M059J (cell line): ENCODE data around the gene SRP19. TPM values are rescaled to one million over a fixed set of nuclear protein-coding genes. Genes with fewer than 3 reads are reported as not detected.
"Not testable (repeated sequence)": the region's sequence is repeated elsewhere in the genome, so short reads cannot be mapped to it uniquely, and the experiment has no call there.

ENCODE experiments used
- DNase-seq: peaks from one replicate; pipeline ENCODE4 v3.0.0-alpha.2; 2012; ENCODE audit warnings: low read depth
- total RNA-seq: library from RNA; depleted of rRNA; stranded (reverse); fragments of >200 nt; shearing (Covaris generic); gene quantifications from 2 replicates; pipeline ENCODE4 v1.2.3, GENCODE V29; 2014

The SRP19 gene
- total RNA-seq, 1 experiment from 2014 or later, result 166 TPM

DNA sequence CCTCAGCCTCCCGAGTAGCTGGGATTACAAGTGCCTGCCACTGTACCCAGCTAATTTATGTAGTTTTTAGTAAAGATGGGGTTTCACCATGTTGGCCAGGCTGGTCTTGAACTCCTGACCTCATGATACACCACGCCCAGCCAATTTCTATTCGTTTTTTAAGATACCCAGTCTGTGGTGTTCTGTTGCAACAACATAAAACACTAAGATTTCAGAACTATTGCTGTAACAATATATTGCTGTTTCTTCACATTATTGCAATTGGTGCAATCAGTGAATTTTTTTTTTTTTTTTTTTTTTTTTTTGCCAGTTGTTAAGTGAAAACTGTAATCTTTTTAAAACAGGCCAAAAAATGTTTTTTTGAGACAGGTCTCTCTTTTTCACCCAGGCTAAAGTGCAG lies 9.9 kb downstream of the SRP19 start:
- no peak for DNase-seq

DNA sequence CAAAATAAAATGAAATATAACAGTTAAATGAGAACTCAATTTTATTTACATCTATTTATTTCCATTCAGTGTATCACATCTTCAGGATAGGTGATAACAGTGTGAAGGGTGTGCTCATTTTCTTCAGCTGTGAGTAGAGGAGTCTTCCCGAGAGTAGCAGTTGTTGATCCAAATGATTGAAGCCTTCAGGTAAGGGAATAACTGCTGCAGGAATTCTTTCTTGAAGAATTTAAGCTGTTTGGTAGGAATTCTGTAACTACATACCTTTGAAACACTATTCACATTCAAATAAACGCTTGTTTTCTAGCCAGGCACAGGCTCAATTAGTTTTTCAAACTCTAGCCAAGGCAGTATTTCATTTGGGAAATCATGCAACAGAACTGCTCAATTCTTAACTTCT lies 15.3 kb downstream of the SRP19 start:
- DNase-seq, result no peak

DNA sequence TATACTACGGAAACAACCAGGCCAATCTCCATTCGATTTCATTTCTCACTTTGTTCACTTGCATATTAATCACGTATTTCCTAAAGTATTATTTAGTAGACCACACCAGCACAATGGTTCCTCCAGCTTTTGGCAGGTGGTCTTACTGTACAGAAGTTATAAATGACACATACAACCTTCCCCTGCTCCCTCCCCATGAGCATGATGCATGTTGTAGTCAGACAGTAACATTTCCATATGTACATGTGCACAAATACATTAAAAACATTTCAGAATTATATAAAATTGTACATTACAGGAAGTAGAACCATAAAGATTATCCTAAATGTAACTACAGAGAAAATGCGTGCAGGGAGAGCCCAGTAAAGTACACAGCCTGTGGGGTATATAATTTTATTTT lies 17.0 kb downstream of the SRP19 start:
- no peak for DNase-seq

DNA sequence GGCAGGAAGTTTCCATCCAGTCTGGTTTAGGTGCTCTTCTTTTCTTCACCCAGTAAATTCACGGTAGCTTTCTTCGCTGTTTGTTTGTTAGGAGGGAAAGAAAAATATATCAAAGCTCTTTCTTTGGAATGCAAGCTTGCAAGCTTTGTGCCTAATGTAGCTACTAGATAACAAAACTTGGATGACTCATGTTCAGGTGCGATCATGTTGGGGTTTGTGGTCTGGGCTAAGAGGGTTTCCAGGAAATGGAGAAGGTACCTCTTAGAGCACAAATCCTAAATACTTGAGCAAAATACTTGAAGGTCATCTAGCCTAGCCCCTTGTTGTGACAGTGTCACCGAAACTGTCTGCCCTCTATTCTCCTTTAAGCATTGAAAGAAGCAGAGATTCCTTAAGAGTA lies 17.7 kb downstream of the SRP19 start:
- DNase-seq, result peak; percentile 61

DNA sequence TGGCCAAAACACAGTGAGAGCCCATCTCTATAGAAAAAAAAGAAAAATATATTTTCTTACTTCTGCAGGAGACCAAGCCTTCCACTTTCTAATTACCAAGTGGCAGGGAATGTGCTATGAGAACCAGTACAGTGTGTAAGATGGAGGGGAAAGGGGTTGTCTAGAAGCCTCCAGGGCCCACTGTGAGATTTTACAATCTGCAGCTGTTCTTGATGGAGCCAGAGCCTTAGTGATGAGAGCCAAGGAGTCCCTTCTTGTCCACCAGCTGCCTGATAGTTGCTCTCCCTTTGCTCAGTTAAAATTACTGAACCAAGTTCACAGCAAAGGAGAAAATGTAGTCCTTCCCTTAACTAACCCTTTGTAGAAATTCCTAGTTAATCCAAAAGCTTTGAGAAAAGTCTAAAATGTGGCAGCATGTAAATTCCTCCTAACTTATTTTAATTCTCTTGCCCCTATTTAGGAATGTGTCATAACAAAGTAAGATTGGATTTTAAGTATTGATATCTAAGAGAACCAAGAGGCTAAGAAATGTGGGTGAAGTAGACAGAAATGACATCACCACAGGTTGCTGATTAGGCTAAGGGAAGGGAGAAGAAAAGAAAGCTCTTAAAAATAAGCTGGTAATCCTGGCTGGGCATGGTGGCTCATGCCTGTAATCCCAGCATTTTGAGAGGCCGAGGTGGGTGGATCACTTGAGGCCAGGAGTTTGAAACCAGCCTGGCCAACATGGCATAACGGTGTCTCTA lies 19.3 kb downstream of the SRP19 start:
- DNase-seq, result no peak

DNA sequence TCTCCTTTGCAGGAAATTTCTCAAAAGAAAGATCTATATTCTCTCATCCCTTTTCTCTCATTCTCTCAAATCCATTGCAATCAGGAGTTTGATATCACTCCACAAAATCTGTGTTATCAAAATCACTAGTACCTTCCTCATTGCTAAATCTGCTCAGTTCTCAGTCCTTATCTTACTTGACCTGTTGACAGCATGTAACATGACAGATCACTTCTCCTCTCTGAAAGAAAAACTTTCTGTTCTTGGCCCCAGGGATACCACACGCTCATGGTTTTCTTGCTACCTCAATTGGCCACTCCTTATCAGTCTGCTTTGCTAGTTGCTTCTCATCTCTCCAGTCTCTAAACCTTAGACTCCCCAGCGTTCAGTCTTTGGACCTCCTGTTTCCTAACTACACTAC lies 22.1 kb downstream of the SRP19 start:
- DNase-seq, result no peak

DNA sequence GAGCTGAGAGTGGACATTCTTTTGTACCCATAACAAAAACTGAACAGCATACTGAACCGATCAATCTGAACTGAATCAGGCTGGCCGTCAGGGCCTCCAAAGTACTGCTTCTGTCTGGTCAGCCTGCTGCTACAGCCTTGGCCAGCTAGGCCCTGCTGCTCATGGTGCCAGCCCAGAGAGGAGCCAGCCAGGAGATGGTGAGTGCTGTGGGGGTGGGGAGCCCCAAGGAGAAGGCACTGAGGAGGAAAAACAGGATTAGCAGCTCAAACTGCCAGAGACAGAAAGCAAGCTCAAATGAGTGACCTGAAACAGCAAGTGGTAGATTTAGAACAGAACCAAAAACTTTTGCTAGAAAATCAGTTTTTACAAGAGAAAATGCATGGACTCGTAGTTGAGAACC lies 23.9 kb downstream of the SRP19 start:
- DNase-seq, result no peak

DNA sequence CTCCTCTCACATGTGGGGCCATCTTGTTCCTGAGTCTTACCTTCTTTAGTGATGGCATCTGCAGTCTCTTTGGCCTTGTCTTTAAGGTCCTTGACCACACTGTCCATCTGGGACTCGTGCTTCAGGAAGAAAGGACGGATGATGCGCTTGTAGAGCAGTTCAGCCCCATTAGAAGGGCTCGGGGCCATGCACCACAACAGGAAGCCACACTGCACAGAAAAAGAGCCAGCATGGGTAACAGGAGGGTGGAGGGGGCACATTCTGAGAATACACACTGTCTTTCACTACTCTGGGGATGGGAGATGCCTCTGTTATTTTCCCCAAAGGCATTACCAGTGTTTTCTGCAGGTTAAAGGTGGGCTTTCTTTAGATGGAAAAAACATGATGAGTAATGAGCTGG lies 25.9 kb downstream of the SRP19 start:
- no peak for DNase-seq

DNA sequence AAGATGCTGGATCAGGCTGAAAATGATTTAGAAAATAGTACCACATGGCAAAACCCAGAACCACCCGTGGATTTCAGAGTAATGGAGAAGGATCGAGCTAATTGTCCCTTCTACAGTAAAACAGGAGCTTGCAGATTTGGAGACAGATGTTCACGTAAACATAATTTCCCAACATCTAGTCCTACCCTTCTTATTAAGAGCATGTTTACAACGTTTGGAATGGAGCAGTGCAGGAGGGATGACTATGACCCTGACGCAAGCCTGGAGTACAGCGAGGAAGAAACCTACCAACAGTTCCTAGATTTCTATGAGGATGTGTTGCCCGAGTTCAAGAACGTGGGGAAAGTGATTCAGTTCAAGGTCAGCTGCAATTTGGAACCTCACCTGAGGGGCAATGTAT lies 31.0 kb downstream of the SRP19 start:
- DNase-seq, result not testable (repeated sequence)

DNA sequence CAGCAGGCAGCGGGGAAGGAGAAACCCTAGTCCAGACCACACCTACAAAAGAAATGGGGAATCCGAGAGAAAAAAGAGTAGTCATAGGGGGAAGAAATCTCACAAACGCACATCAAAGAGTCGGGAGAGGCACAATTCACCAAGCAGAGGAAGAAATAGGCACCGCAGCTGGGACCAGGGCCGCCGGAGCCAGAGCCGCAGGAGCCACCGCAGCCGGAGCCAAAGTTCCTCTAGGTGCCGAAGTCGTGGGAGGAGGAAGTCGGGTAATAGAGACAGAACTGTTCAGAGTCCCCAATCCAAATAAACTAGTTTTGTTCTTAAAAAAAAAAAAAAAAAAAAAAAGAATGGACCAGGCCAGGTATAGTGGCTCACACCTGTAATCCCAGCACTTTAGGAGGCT lies 31.7 kb downstream of the SRP19 start:
- no peak for DNase-seq

DNA sequence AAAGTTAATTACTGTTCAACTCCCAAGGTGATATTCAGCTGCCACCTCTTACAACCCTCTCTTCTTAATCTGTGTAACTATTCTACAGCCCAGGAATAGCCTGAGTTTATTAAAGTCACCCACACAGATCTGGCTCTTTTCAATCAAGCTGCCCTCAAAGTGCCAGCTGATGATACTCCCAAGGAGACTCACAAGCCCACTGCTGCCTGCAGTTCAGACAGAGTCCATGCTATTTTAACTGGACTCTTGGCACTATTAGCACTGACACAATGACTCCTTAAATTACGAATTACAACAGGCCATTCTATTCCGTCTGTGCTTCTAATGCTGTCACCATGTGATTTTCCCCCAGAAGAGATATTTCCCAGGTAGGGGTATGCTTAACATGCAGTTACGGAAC lies 34.6 kb downstream of the SRP19 start:
- no peak for DNase-seq

DNA sequence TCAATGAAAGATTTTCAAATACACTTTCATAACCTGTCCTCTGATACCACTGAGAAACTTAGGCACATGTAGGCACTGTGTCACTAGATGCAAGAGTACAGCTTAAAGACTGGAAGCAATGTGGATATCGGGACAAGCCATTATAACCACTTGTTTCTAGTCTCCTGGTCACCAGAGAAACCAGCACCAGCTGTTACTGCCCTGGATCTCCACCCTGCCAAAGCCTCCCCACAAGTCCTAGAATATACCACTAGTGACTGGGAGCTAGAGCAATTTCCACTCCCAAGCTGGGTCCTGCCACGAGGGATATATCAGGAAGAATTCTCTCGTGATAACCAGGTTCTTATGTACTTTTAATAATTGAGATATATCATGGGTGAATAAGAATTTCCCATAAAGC lies 41.5 kb downstream of the SRP19 start:
- DNase-seq, result no peak

DNA sequence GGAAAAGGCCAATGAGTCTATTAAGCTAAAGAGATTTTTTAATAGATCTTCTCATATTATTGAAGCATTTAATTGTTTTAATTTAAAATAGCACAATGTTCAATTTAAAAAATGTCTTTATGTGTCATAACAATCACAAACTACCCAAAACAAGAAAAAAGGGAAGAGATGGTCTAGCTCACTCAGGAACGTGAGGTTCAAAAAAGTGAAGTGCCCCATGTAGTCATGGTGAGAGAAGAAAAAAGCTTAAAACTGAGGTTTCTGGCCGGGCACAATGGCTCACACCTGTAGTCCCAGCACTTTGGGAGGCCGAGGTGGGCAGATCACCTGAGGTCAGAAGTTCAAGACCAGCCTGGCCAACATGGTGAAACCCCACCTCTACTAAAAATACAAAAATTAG lies 43.9 kb downstream of the SRP19 start:
- DNase-seq, result not testable (repeated sequence)

DNA sequence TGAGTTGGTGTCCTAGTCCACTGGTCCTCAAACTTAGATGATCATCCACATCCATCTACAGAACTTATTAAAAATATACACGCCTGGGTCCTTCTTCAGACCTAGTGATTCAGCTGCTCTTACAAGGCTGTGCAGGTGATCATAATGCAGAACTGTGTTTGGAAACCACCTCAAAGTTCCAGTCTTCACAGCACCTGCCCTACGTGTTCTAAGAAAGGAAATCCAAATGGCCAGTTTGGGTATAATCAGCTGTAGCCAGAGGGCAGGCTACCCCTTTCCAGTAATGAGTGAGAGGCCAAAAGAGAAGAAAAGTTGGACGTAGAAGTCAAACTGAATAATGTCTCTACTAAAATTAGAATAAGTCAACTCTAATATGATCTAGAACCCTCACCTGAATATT lies 45.5 kb downstream of the SRP19 start:
- DNase-seq, result no peak

DNA sequence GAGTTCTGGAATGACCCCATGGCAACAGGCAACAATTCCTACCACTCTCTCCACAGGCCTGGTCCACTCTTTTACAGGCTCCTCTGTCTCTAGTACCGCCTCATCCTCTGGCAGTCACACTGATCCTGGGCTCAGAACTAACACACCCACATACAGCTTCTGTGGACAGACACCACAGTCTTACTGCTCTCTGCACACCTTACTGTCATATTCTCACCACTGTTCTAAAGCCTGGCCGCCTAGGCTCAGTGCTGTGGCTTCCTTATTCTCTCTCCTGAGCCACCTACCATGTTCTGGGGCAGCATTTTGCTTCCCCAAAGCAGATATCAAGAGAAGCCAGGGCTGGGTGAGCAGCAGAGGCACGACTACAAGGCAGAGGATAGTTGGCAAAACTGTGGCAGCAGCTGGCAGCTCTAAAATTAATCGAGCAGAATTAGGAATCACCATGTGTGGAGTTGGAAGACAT lies 46.1 kb downstream of the SRP19 start:
- DNase-seq, result no peak

DNA sequence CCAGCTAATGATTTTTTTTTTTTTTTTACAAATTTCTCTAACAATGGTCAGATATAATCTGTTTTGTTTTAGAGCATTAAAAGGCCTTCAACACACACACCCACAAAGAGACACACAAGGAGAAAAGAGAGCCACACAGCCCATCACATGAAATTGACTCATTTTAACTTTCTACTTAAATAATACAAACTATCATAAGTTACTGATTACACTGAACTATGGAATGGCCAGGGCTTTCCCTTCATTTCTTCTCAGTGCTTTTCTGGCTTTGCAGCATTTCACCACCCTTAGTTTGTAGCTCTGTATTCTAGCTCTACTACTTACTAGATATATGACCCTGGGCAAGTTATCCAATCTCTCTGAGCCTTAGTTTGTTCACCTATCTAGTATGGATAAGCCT lies 47.8 kb downstream of the SRP19 start:
- no peak for DNase-seq

DNA sequence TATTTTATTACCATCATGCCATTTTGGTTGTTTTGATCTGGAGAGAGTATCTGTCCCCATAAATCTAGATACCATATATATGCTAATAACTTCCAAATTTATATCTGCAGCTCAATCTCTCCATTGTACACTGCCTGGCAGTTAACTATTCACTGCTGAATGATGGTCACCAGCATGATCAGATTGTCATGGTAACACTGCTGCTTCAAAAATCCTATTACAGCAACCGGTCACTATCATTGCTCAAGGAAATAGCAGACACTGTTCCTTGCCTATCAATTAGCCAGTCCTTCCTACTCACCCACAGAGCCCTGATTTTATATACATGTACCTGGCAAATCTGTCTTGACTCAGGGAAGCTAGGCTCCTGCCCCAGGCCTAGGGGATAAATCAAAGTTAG lies 49.4 kb downstream of the SRP19 start:
- DNase-seq, result no peak

DNA sequence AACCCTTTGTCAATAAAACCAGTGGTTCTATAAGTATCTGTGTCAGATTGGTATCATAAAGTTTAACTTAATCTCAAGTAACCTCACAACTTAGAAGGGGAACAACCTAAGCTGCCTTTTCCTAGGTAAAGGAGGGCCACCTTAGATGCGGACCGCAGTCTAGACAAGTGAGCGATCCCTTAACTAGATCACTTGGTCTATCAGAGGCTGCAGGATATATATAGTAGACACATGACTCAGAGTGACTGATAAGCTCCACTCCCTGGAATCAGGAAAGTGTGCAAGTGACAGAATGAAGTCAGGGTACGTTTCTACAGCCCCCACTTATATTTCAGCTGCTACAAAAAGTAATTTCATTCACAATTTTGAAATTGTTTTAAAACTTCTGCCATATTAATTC lies 53.5 kb downstream of the SRP19 start:
- peak; percentile 20 for DNase-seq

DNA sequence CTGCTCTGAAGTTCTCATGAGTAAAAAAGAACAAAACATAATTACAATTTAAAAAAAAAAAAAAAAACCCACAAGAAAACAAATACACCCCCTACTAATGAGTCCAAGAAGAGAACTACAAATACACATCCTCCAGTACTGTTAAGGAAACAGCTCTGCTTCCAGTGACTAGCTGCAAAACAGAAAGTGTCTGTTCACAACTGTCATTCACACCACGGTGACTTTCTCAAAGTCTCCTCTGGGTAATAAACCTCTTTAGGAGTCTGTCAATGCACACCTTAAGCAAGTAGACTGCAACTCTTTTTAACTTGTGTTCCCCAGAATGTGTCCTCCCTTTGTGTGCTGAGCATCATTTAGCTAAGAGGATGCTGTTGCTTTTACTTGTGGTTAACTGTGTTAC lies 54.7 kb downstream of the SRP19 start:
- DNase-seq, result no peak

DNA sequence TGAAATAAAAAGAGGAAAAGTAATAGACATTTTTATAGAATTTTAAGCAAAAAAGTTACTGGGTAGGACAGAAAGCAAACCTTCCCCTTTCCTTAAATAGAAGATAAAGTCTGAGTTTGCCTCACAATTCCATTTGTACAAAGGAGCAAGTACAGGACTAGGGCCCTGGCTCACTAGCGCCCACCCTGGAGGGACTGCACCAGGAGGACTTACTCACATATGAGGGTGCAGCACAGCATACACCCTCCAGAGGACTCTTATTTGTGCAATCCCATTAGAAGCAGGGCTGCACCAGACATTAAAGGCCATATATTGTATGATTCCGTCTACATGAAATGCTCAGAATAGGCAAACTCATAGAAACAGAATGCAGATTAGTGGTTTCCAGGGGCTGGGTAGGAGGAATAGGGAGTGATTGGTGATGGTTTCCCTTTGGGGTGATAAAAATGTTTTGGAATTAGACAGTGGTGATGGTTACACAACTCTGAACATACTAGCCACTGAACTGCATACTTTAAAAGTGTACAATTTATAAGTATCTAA lies 56.4 kb downstream of the SRP19 start:
- DNase-seq, result no peak

DNA sequence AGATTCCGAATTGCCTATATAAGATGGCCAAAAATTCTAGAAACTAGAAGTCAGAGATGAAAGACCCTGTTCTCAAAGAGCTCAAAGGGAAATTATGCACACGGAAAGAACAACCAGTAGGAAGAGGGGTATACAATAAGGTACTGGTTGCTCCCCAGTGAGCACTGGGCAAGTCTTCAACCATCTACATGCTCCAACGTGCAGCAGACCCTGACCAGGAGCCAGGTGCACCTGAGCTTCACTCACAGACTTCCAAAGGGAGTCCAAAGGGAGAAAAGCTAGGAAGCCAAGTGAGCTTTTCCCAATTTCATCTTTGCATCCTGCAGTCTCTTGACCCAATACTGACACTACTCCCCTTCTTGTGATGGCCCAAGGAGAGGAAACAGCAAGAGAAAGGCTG lies 57.0 kb downstream of the SRP19 start:
- DNase-seq, result no peak

DNA sequence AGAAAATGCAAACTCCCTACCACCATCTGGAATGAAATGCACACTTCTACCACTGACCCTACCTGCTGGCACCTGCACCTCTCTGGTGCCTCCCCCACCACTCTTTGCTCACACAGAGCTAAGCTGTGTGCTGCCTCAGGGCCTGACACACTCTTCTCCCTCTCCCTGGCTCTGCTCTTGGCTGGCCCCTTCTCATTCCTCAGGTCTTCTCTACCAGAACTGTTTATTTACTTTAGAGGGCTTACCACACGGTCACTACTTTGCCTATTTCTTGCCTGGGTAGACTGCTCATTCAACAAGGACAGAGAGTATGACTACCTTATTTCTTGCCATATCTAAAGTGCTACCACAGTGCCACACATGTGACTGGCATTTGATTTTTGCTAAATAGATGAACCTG lies 57.6 kb downstream of the SRP19 start:
- peak; percentile 65 for DNase-seq
